RWPE1 (cell line): Measurements from ENCODE around the gene ADTRP.
A peak's percentile ranks its signal among the peaks of the same experiment; 100 is the strongest.

Experiments used
- CTCF ChIA-PET: fragments of 350-600 bp; sonication (Branson Sonifier 250); formaldehyde crosslinking; extraction: SDS; loops from one replicate; lab custom pipeline; 2021; lab: Yijun Ruan, JAX
- POLR2A ChIA-PET: fragments of 400-600 bp; formaldehyde crosslinking; extraction: SDS; loops from one replicate; lab custom pipeline; 2020; ENCODE audit warnings: antibody characterized with exemption; ENCODE audit not compliant: low non-redundant PET; lab: Yijun Ruan, JAX
- DNase-seq: peaks from one replicate; pipeline ENCODE4 v3.0.0; 2012; ENCODE audit warnings: low spot score
- H3K27ac ChIP-seq: fragments of 450-650 bp; 2 replicates; pipeline ENCODE4 v1.5.1; 2017
- TF ChIP-seq, protein P1 (sequence below): fragments of 450-650 bp; conservative IDR thresholded peaks from 2 replicates; pipeline ENCODE4 v1.5.1; 2017; ENCODE audit warnings: low read depth, mild to moderate bottlenecking

Gene ADTRP

DNA sequence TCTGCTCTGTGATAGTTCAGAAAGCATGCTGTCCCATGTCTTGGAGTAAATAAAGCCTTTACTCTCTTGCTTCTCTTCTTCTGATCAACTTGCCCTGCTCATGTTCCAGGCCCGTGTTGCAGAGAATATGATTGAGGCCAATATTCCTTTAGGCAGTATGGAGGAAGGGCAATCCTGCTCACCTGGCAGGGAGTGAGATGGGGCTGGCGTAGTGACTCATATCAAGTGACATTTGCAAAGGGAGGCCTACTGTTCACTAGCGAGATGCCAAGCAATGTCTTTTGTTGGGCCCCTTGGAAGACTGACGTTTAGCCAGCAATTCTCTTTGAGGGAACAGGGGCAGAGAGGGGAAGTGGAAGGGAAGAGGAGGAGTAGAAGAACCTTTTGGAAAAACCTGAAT, 19.7 kb downstream of the ADTRP start:
- POLR2A ChIA-PET, result no interaction called here

GRCh38 chr6:11756726-11757125, 21.9 kb downstream of the ADTRP start:
- TF ChIP-seq, protein P1, sequence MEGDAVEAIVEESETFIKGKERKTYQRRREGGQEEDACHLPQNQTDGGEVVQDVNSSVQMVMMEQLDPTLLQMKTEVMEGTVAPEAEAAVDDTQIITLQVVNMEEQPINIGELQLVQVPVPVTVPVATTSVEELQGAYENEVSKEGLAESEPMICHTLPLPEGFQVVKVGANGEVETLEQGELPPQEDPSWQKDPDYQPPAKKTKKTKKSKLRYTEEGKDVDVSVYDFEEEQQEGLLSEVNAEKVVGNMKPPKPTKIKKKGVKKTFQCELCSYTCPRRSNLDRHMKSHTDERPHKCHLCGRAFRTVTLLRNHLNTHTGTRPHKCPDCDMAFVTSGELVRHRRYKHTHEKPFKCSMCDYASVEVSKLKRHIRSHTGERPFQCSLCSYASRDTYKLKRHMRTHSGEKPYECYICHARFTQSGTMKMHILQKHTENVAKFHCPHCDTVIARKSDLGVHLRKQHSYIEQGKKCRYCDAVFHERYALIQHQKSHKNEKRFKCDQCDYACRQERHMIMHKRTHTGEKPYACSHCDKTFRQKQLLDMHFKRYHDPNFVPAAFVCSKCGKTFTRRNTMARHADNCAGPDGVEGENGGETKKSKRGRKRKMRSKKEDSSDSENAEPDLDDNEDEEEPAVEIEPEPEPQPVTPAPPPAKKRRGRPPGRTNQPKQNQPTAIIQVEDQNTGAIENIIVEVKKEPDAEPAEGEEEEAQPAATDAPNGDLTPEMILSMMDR, result no peak
- no peak for DNase-seq

More for the DNA sequence above, 19.7 kb downstream of the ADTRP start:
- H3K27ac ChIP-seq, result no peak overlapping the region
- no peak for DNase-seq
- CTCF ChIA-PET, result interaction anchor here (0.5 kb wide), 1 partner anchor 1064 kb away, joined by 3 read pairs; the partner anchor contains the start of gene PAK1IP1
- TF ChIP-seq, protein P1, result no peak

GRCh38 chr6:11756292-11756691, 22.3 kb downstream of the ADTRP start:
- TF ChIP-seq, protein P1, result no peak
- ChIA-PET CTCF (no interaction called here), POLR2A (no interaction called here)
- no peak overlapping the region for H3K27ac ChIP-seq
- DNase-seq, result no peak

More at GRCh38 chr6:11756726-11757125, 21.9 kb downstream of the ADTRP start:
- ChIA-PET POLR2A (no interaction called here), CTCF (no interaction called here)
- H3K27ac ChIP-seq, result no peak overlapping the region

DNA sequence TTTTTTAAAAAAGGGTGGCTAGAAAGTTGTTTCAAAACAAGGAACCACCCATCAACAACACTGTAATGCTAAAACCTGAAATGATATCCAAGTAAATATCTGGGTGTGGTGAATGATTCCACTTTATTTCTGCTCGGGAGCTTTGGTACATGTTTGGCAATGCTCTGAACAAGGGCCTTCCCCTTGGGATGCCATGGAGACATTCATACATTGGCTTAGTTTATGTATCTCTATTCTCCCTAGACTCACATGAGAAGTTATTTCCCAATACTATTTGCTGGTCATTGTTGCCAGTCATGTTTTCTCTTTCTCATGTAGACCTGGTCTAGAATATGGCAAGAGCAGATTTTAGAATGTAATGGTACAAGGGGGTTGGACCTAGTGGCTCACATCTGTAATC, 22.9 kb downstream of the ADTRP start:
- no peak overlapping the region for H3K27ac ChIP-seq

GRCh38 chr6:11754625-11755271, 23.9 kb downstream of the ADTRP start:
- POLR2A ChIA-PET, result no interaction called here
- TF ChIP-seq, protein P1, result no peak
- no peak overlapping the region for H3K27ac ChIP-seq
- CTCF ChIA-PET, result interaction anchor here (0.6 kb wide), 1 partner anchor 1489 kb away, joined by 3 read pairs; no protein-coding TSS in a partner anchor
- DNase-seq, result peak; percentile 13

More for the DNA sequence above, 22.9 kb downstream of the ADTRP start:
- DNase-seq, result no peak
- ChIA-PET POLR2A (no interaction called here), CTCF (no interaction called here)
- TF ChIP-seq, protein P1, result no peak

- ChIA-PET POLR2A (no interaction called here), CTCF (no interaction called here)
- TF ChIP-seq, protein P1, result no peak
- no peak for DNase-seq
- no peak overlapping the region for H3K27ac ChIP-seq
These were observed 24.8 kb downstream of the ADTRP start for GRCh38 chr6:11753798-11754197.
